ENCODE results near the gene E2F2. TPM values are rescaled to one million over a fixed set of nuclear protein-coding genes. Genes with fewer than 3 reads are reported as not detected.
A peak's percentile ranks its signal among the peaks of the same experiment; 100 is the strongest.

The E2F2 gene
- total RNA-seq, 2 experiments from 2014 or later: 31.3 to 33.8 TPM

GRCh38 chr1:23559985-23560741 lies 29.1 kb upstream of the E2F2 start:
- Mint-ChIP-seq H3K27me3 (ENCODE audit: low read depth) (peaks cover 3% of the 10 kb centered on the region), H3K27ac (peak overlapping the region; percentile 84), H3K4me1 (ENCODE audit: low read depth) (peaks cover 59% of the 10 kb centered on the region), H3K9me3 (no peaks in the 10 kb centered on the region), H3K4me3 (peak overlapping the region; percentile 82), H3K36me3 (ENCODE audit: low read depth) (peaks cover 18% of the 10 kb centered on the region)
- no peak for DNase-seq
- CTCF ChIA-PET: interaction anchor here (0.6 to 3.2 kb wide), 9 partner anchors 10 to 78 kb away, joined by 3 to 25 read pairs (median 5); no protein-coding TSS in a partner anchor
- intact Hi-C loops (cut with micrococcal nuclease): loop anchor here (1.0 to 10.0 kb wide), 7 partner anchors 17 to 1085 kb away; partner anchors contain the start of genes PNRC2 and SRRM1

- Mint-ChIP-seq H3K36me3 (ENCODE audit: low read depth) (peaks cover 18% of the 10 kb centered on the region), H3K4me3 (peak within 1 kb of the TSS; percentile 82), H3K27ac (peak within 1 kb of the TSS; percentile 84), H3K4me1 (ENCODE audit: low read depth) (peaks cover 62% of the 10 kb centered on the region), H3K9me3 (no peaks in the 10 kb centered on the region), H3K27me3 (ENCODE audit: low read depth) (peaks cover 3% of the 10 kb centered on the region)
- peak; percentile 94 for DNase-seq
- CTCF ChIA-PET: interaction anchor here (0.6 to 3.2 kb wide), 14 partner anchors 11 to 133 kb away, joined by 3 to 25 read pairs (median 5); partner anchors contain the start of gene RPL11
- intact Hi-C loops (cut with micrococcal nuclease): loop anchor here (1.0 to 10.0 kb wide), 7 partner anchors 18 to 1085 kb away; partner anchors contain the start of genes PNRC2 and SRRM1
These were observed 28.3 kb upstream of the E2F2 start, which contains the start of gene ID3 for GRCh38 chr1:23559136-23559984. ID3 (minus strand) TSS chr1:23559501; CDS start chr1:23559426, 75 bp downstream.

GRCh38 chr1:23558872-23559135 lies 27.8 kb upstream of the E2F2 start:
- CTCF ChIA-PET: interaction anchor here (0.6 to 3.2 kb wide), 14 partner anchors 11 to 133 kb away, joined by 3 to 25 read pairs (median 5); partner anchors contain the start of gene RPL11
- intact Hi-C loops (cut with micrococcal nuclease): loop anchor here (1.0 to 10.0 kb wide), 7 partner anchors 18 to 1086 kb away; partner anchors contain the start of genes PNRC2 and SRRM1
- Mint-ChIP-seq H3K9me3 (no peaks in the 10 kb centered on the region), H3K36me3 (ENCODE audit: low read depth) (peaks cover 18% of the 10 kb centered on the region), H3K4me3 (peak overlapping the region; percentile 82), H3K27ac (peak overlapping the region; percentile 84), H3K4me1 (ENCODE audit: low read depth) (peaks cover 67% of the 10 kb centered on the region), H3K27me3 (ENCODE audit: low read depth) (peaks cover 3% of the 10 kb centered on the region)
- DNase-seq: peak; percentile 58

- intact Hi-C loops (cut with micrococcal nuclease): loop anchor here (2.0 to 10.0 kb wide), 3 partner anchors 54 to 1086 kb away; partner anchors contain the start of genes PNRC2 and SRRM1
- Mint-ChIP-seq H3K27me3 (ENCODE audit: low read depth) (peaks cover 3% of the 10 kb centered on the region), H3K36me3 (ENCODE audit: low read depth) (peaks cover 18% of the 10 kb centered on the region), H3K27ac (peak overlapping the region; percentile 84), H3K4me3 (peak overlapping the region; percentile 82), H3K9me3 (no peaks in the 10 kb centered on the region), H3K4me1 (ENCODE audit: low read depth) (peaks cover 68% of the 10 kb centered on the region)
- CTCF ChIA-PET: interaction anchor here (0.6 to 3.2 kb wide), 15 partner anchors 10 to 134 kb away, joined by 3 to 25 read pairs (median 5); partner anchors contain the start of gene RPL11
- peak; percentile 58 for DNase-seq
These were observed 27.3 kb upstream of the E2F2 start for GRCh38 chr1:23558140-23558871.

GRCh38 chr1:23557471-23558124 lies 26.6 kb upstream of the E2F2 start:
- intact Hi-C loops (cut with micrococcal nuclease): loop anchor here (2.0 to 10.0 kb wide), 3 partner anchors 55 to 1087 kb away; partner anchors contain the start of genes PNRC2 and SRRM1
- H3K4me3 Mint-ChIP-seq: peak overlapping the region; percentile 82
- H3K27ac Mint-ChIP-seq: peak overlapping the region; percentile 84
- CTCF ChIA-PET: interaction anchor here (1.1 to 3.2 kb wide), 7 partner anchors 9 to 80 kb away, joined by 4 to 25 read pairs (median 10); no protein-coding TSS in a partner anchor
- peaks cover 62% of the 10 kb centered on the region for H3K4me1 Mint-ChIP-seq (ENCODE audit: low read depth)
- peak; percentile 55 for DNase-seq
- no peaks in the 10 kb centered on the region for H3K9me3 Mint-ChIP-seq
- H3K36me3 Mint-ChIP-seq (ENCODE audit: low read depth): peaks cover 18% of the 10 kb centered on the region
- peaks cover 3% of the 10 kb centered on the region for H3K27me3 Mint-ChIP-seq (ENCODE audit: low read depth)

- Mint-ChIP-seq H3K4me3 (peak overlapping the region; percentile 82), H3K36me3 (ENCODE audit: low read depth) (peaks cover 18% of the 10 kb centered on the region), H3K27ac (peak overlapping the region; percentile 84), H3K9me3 (no peaks in the 10 kb centered on the region), H3K4me1 (ENCODE audit: low read depth) (peaks cover 56% of the 10 kb centered on the region), H3K27me3 (ENCODE audit: low read depth) (peaks cover 3% of the 10 kb centered on the region)
- no peak for DNase-seq
- intact Hi-C loops (cut with micrococcal nuclease): loop anchor here (10.0 kb wide), 2 partner anchors 398 to 1088 kb away; partner anchors contain the start of genes PNRC2 and SRRM1
- CTCF ChIA-PET: interaction anchor here (1.1 to 9.4 kb wide), 7 partner anchors 12 to 81 kb away, joined by 4 to 228 read pairs (median 10); no protein-coding TSS in a partner anchor
These were observed 25.8 kb upstream of the E2F2 start for GRCh38 chr1:23556635-23557470.

- peak; percentile 25 for DNase-seq
- Mint-ChIP-seq H3K27ac (peak overlapping the region; percentile 52), H3K36me3 (ENCODE audit: low read depth) (peaks cover 18% of the 10 kb centered on the region), H3K9me3 (no peaks in the 10 kb centered on the region), H3K4me1 (ENCODE audit: low read depth) (peaks cover 52% of the 10 kb centered on the region), H3K27me3 (ENCODE audit: low read depth) (no peaks in the 10 kb centered on the region), H3K4me3 (peak overlapping the region; percentile 82)
- CTCF ChIA-PET: interaction anchor here (0.6 to 9.4 kb wide), 13 partner anchors 11 to 131 kb away, joined by 3 to 228 read pairs (median 6); partner anchors contain the start of gene E2F2
- intact Hi-C loops (cut with micrococcal nuclease): loop anchor here (1.0 to 10.0 kb wide), 3 partner anchors 79 to 1089 kb away; partner anchors contain the start of genes PNRC2 and SRRM1
These were observed 25.1 kb upstream of the E2F2 start for GRCh38 chr1:23555986-23556634.

- intact Hi-C loops (cut with micrococcal nuclease): loop anchor here (1.0 to 10.0 kb wide), 3 partner anchors 80 to 1089 kb away; partner anchors contain the start of genes PNRC2 and SRRM1
- H3K4me3 Mint-ChIP-seq: peak overlapping the region; percentile 82
- peaks cover 18% of the 10 kb centered on the region for H3K36me3 Mint-ChIP-seq (ENCODE audit: low read depth)
- no peaks in the 10 kb centered on the region for H3K27me3 Mint-ChIP-seq (ENCODE audit: low read depth)
- no peaks in the 10 kb centered on the region for H3K9me3 Mint-ChIP-seq
- CTCF ChIA-PET: interaction anchor here (0.6 to 9.4 kb wide), 18 partner anchors 10 to 130 kb away, joined by 3 to 228 read pairs (median 4); partner anchors contain the start of gene E2F2
- peaks cover 47% of the 10 kb centered on the region for H3K4me1 Mint-ChIP-seq (ENCODE audit: low read depth)
- peak overlapping the region; percentile 83 for H3K27ac Mint-ChIP-seq
- no peak for DNase-seq
These were observed 24.4 kb upstream of the E2F2 start for GRCh38 chr1:23555270-23555985.

GRCh38 chr1:23554481-23555269 lies 23.6 kb upstream of the E2F2 start:
- Mint-ChIP-seq H3K36me3 (ENCODE audit: low read depth) (peaks cover 18% of the 10 kb centered on the region), H3K4me1 (ENCODE audit: low read depth) (peaks cover 41% of the 10 kb centered on the region), H3K4me3 (peak overlapping the region; percentile 86), H3K27me3 (ENCODE audit: low read depth) (no peaks in the 10 kb centered on the region), H3K9me3 (no peaks in the 10 kb centered on the region), H3K27ac (peak overlapping the region; percentile 84)
- CTCF ChIA-PET: interaction anchor here (0.7 to 9.4 kb wide), 17 partner anchors 9 to 129 kb away, joined by 3 to 228 read pairs (median 4); partner anchors contain the start of gene E2F2
- intact Hi-C loops (cut with micrococcal nuclease): loop anchor here (1.0 to 10.0 kb wide), 4 partner anchors 81 to 1090 kb away; partner anchors contain the start of genes PNRC2 and SRRM1
- peak; percentile 86 for DNase-seq
